ENCODE measurements around the gene BTBD9.

The BTBD9 gene

DNA sequence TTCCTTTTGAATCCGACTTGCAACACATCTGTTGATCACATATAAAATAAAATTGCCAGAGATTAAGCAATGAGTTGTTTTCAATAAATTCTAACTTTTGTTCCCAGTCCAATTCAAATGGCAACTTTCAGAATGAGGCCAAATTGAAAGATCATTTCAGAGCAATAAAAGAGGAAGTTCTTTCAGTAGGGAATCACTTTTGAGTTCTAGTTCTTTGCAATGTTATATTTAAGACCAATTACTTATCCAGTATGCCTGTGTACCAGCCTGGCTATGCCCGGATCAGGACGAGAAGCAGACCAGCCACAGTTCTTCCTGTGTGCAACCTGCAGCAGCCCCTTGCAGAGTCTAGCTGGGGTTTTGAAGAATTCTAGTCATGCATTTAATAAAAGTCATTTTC is 232.5 kb downstream of the BTBD9 start:
- Mint-ChIP-seq H3K9me3 (no peaks in the 10 kb centered on the region), H3K4me1 (ENCODE audit: low read depth) (no peaks in the 10 kb centered on the region), H3K27ac (no peak overlapping the region), H3K27me3 (no peaks in the 10 kb centered on the region), H3K36me3 (ENCODE audit: low read depth) (no peaks in the 10 kb centered on the region), H3K4me3 (no peak overlapping the region)
- intact Hi-C loops (cut with micrococcal nuclease): no loop called here

DNA sequence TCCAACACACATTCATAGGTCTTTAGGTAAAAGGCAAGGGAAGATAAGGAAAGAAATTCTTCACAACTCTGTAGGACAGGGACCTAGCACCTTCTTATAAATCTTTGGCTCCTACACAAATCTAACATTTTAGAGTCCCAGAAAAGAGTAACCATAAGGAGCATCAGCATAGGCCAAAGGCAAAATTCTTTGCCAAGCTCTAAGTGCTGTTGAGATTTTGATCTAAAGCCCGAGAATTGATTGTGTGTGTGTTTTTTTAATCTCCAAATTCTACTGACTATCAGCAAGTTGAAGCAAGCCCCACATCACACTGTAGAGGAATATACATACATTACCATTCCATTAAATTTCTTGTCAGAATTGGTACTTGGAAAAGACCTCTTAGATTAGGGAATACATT is 233.6 kb downstream of the BTBD9 start:
- H3K27me3 Mint-ChIP-seq: no peaks in the 10 kb centered on the region
- H3K27ac Mint-ChIP-seq: no peak overlapping the region
- H3K4me1 Mint-ChIP-seq (ENCODE audit: low read depth): no peaks in the 10 kb centered on the region
- H3K4me3 Mint-ChIP-seq: no peak overlapping the region
- H3K36me3 Mint-ChIP-seq (ENCODE audit: low read depth): no peaks in the 10 kb centered on the region
- intact Hi-C loops (cut with micrococcal nuclease): no loop called here
- no peaks in the 10 kb centered on the region for H3K9me3 Mint-ChIP-seq

- Mint-ChIP-seq H3K4me3 (no peak overlapping the region), H3K27ac (no peak overlapping the region), H3K4me1 (ENCODE audit: low read depth) (no peaks in the 10 kb centered on the region), H3K27me3 (no peaks in the 10 kb centered on the region), H3K9me3 (no peaks in the 10 kb centered on the region), H3K36me3 (ENCODE audit: low read depth) (no peaks in the 10 kb centered on the region)
- intact Hi-C loops (cut with micrococcal nuclease): no loop called here
Measured at GRCh38 chr6:38404900-38405556, 234.7 kb downstream of the BTBD9 start.

DNA sequence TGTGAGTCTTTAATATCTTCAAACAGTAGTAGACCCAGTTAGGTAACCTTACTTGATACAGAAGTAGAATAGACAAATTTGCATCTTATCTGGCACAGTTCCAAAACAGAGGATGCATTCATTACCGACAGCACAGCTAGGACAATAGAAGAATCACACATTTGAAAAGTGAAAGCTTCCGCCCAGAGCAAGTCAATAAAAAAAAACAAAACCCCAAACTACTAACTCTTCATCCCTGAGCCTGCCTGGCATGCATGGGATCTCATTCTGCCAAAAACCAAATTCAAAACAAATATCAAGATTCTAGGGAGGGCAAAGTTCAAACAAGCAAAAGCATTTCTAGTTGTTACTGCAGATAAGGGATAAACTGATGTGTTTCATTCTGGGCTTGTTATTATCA is 235.4 kb downstream of the BTBD9 start:
- H3K4me3 Mint-ChIP-seq: no peak overlapping the region
- no peaks in the 10 kb centered on the region for H3K9me3 Mint-ChIP-seq
- no peak overlapping the region for H3K27ac Mint-ChIP-seq
- H3K27me3 Mint-ChIP-seq: no peaks in the 10 kb centered on the region
- no peaks in the 10 kb centered on the region for H3K36me3 Mint-ChIP-seq (ENCODE audit: low read depth)
- H3K4me1 Mint-ChIP-seq (ENCODE audit: low read depth): no peaks in the 10 kb centered on the region
- intact Hi-C loops (cut with micrococcal nuclease): no loop called here

GRCh38 chr6:38403548-38403947 is 236.2 kb downstream of the BTBD9 start:
- no peak overlapping the region for H3K4me3 Mint-ChIP-seq
- no peaks in the 10 kb centered on the region for H3K27me3 Mint-ChIP-seq
- intact Hi-C loops (cut with micrococcal nuclease): no loop called here
- no peaks in the 10 kb centered on the region for H3K9me3 Mint-ChIP-seq
- H3K4me1 Mint-ChIP-seq (ENCODE audit: low read depth): no peaks in the 10 kb centered on the region
- H3K36me3 Mint-ChIP-seq (ENCODE audit: low read depth): no peaks in the 10 kb centered on the region
- H3K27ac Mint-ChIP-seq: no peak overlapping the region

- Mint-ChIP-seq H3K27ac (no peak overlapping the region), H3K9me3 (no peaks in the 10 kb centered on the region), H3K27me3 (no peaks in the 10 kb centered on the region), H3K4me3 (no peak overlapping the region), H3K36me3 (ENCODE audit: low read depth) (no peaks in the 10 kb centered on the region), H3K4me1 (ENCODE audit: low read depth) (no peaks in the 10 kb centered on the region)
- intact Hi-C loops (cut with micrococcal nuclease): no loop called here
Measured at GRCh38 chr6:38400764-38401163, 239.0 kb downstream of the BTBD9 start.

- H3K4me3 Mint-ChIP-seq: no peak overlapping the region
- H3K9me3 Mint-ChIP-seq: no peaks in the 10 kb centered on the region
- H3K27ac Mint-ChIP-seq: no peak overlapping the region
- intact Hi-C loops (cut with micrococcal nuclease): no loop called here
- H3K36me3 Mint-ChIP-seq (ENCODE audit: low read depth): no peaks in the 10 kb centered on the region
- H3K4me1 Mint-ChIP-seq (ENCODE audit: low read depth): no peaks in the 10 kb centered on the region
- no peaks in the 10 kb centered on the region for H3K27me3 Mint-ChIP-seq
Measured at GRCh38 chr6:38400101-38400500, 239.6 kb downstream of the BTBD9 start.

DNA sequence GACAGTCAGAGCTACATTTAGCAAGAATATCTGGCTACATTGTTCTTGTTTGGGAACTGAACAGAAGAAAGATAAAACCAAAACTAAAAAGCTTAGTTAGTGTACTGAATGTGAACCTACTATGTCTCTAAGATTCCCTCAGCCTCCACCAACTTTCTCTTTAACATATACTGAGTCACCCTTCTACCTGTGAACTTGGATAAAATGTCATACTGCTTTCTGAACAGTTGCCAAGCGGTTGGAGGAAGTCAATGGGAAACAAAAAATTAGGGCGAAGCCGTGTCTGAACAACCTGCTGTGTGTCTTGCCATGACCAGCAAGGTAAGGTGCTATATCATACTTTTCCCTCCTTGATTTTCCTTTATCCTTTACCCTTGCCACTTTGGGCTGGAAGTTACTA is 243.5 kb downstream of the BTBD9 start:
- H3K27me3 Mint-ChIP-seq: no peaks in the 10 kb centered on the region
- no peak overlapping the region for H3K4me3 Mint-ChIP-seq
- intact Hi-C loops (cut with micrococcal nuclease): no loop called here

GRCh38 chr6:38393986-38394385 is 245.7 kb downstream of the BTBD9 start:
- no peaks in the 10 kb centered on the region for H3K36me3 Mint-ChIP-seq (ENCODE audit: low read depth)
- intact Hi-C loops (cut with micrococcal nuclease): no loop called here
- no peak overlapping the region for H3K4me3 Mint-ChIP-seq
- no peaks in the 10 kb centered on the region for H3K27me3 Mint-ChIP-seq
- H3K4me1 Mint-ChIP-seq (ENCODE audit: low read depth): peaks cover 5% of the 10 kb centered on the region
- no peaks in the 10 kb centered on the region for H3K9me3 Mint-ChIP-seq
- H3K27ac Mint-ChIP-seq: no peak overlapping the region

More for the DNA sequence above, 243.5 kb downstream of the BTBD9 start:
- Mint-ChIP-seq H3K27ac (no peak overlapping the region), H3K4me1 (ENCODE audit: low read depth) (peaks cover 5% of the 10 kb centered on the region), H3K36me3 (ENCODE audit: low read depth) (no peaks in the 10 kb centered on the region), H3K9me3 (no peaks in the 10 kb centered on the region)

- Mint-ChIP-seq H3K27ac (no peak overlapping the region), H3K36me3 (ENCODE audit: low read depth) (no peaks in the 10 kb centered on the region), H3K9me3 (no peaks in the 10 kb centered on the region), H3K27me3 (no peaks in the 10 kb centered on the region), H3K4me1 (ENCODE audit: low read depth) (peaks cover 5% of the 10 kb centered on the region), H3K4me3 (no peak overlapping the region)
- intact Hi-C loops (cut with micrococcal nuclease): no loop called here
Measured at GRCh38 chr6:38391626-38392579, 247.8 kb downstream of the BTBD9 start.

DNA sequence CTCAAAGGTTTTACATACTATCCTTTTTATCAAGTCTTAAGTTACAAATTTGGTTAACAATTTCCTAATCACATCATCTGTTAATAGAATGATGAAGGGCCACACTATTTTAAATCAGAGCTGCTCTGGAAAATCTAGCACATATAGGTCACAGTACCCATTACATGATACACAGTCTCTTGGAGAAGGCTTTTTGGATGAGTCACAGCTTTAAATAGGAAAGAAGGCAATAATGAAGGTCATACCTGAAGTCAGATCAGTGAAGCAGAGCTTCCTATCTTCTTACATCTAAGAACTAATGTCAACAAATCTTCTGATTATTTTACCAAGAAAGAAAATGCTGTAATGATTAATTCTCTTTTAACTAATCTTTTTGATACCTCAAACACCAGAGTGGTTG is 248.5 kb downstream of the BTBD9 start:
- intact Hi-C loops (cut with micrococcal nuclease): no loop called here
- H3K36me3 Mint-ChIP-seq (ENCODE audit: low read depth): no peaks in the 10 kb centered on the region
- H3K4me3 Mint-ChIP-seq: no peak overlapping the region
- no peaks in the 10 kb centered on the region for H3K9me3 Mint-ChIP-seq
- H3K4me1 Mint-ChIP-seq (ENCODE audit: low read depth): peaks cover 5% of the 10 kb centered on the region
- no peaks in the 10 kb centered on the region for H3K27me3 Mint-ChIP-seq
- H3K27ac Mint-ChIP-seq: no peak overlapping the region

GRCh38 chr6:38389875-38390274 is 249.9 kb downstream of the BTBD9 start:
- intact Hi-C loops (cut with micrococcal nuclease): no loop called here

GRCh38 chr6:38387971-38388370 is 251.8 kb downstream of the BTBD9 start:
- Mint-ChIP-seq H3K27me3 (no peaks in the 10 kb centered on the region), H3K27ac (no peak overlapping the region), H3K36me3 (ENCODE audit: low read depth) (no peaks in the 10 kb centered on the region), H3K9me3 (no peaks in the 10 kb centered on the region), H3K4me3 (no peak overlapping the region), H3K4me1 (ENCODE audit: low read depth) (no peaks in the 10 kb centered on the region)
- intact Hi-C loops (cut with micrococcal nuclease): no loop called here

More at GRCh38 chr6:38389875-38390274, 249.9 kb downstream of the BTBD9 start:
- Mint-ChIP-seq H3K27me3 (no peaks in the 10 kb centered on the region), H3K4me1 (ENCODE audit: low read depth) (peaks cover 5% of the 10 kb centered on the region), H3K27ac (no peak overlapping the region), H3K36me3 (ENCODE audit: low read depth) (no peaks in the 10 kb centered on the region), H3K9me3 (no peaks in the 10 kb centered on the region), H3K4me3 (no peak overlapping the region)

DNA sequence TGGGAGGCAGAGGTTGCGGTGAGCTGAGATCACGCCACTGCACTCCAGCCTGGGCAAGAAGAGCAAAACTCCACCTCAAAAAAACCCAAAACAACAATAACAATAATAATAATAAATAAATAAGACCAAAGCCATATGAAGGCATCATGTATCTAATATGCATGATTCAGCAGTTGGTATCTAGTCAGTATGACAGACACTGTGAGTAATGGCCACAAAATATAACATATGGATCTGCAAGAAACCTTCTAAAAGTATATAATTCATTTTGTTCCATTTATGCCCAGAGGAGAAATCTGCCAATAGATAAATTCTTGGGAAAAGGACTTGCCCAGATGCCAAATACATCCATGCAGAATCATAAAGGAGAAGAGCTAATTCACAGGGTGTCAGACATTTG is 252.3 kb downstream of the BTBD9 start:
- Mint-ChIP-seq H3K27me3 (no peaks in the 10 kb centered on the region), H3K4me1 (ENCODE audit: low read depth) (no peaks in the 10 kb centered on the region), H3K36me3 (ENCODE audit: low read depth) (no peaks in the 10 kb centered on the region), H3K27ac (no peak overlapping the region), H3K4me3 (no peak overlapping the region), H3K9me3 (no peaks in the 10 kb centered on the region)
- intact Hi-C loops (cut with micrococcal nuclease): no loop called here

Data from dendritic cell treated with granulocyte-macrophage colony-stimulating factor and Interleukin-4, amounts not matched to agents 40 ng/mL and 50 ng/mL, for 4 days (primary cell).